Activated CD8-positive, alpha-beta memory T cell treated with anti-CD3 and anti-CD28 coated beads, Interleukin-2, amount 50 U/mL, for 4 hours (primary cell): Measurements from ENCODE around the gene ING1.
A peak's percentile ranks its signal among the peaks of the same experiment; 100 is the strongest.
"Not testable (repeated sequence)": the region's sequence is repeated elsewhere in the genome, so short reads cannot be mapped to it uniquely, and the experiment has no call there.

Experiments used
- DNase-seq: peaks from one replicate; pipeline ENCODE4 v3.0.0-alpha.2; 2020

Gene ING1

DNA sequence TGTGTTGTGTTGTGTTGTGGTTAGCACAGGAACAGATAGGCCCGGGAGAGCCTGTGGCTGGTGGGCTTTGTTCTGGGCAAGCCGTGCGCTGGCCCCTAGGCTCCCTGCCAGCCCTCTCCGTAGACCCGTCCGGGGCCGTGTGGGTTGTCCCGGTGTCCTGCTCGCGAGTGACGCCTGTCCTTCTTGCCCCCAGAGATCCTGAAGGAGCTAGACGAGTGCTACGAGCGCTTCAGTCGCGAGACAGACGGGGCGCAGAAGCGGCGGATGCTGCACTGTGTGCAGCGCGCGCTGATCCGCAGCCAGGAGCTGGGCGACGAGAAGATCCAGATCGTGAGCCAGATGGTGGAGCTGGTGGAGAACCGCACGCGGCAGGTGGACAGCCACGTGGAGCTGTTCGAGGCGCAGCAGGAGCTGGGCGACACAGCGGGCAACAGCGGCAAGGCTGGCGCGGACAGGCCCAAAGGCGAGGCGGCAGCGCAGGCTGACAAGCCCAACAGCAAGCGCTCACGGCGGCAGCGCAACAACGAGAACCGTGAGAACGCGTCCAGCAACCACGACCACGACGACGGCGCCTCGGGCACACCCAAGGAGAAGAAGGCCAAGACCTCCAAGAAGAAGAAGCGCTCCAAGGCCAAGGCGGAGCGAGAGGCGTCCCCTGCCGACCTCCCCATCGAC lies 5.7 kb downstream of the ING1 start:
- DNase-seq: no peak

DNA sequence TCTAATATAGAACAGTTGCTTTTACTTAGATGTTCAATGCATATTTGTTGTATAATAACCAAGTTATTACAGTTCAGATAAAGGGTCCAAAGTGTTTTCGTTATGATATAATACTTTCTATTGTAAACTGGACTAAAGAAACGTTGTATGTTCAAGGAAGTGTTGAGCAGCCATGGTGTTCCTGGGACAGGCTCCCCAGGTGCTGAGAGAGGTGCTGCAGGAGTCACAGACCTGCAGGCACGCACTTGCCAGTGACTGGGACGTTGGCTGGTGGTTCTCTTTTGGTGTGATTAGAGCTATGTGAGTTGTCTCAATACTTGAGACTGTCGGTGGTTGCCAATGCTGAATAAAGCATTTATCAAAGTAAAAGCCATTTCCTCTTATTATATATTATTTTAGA lies 9.5 kb downstream of the ING1 start:
- DNase-seq: no peak

DNA sequence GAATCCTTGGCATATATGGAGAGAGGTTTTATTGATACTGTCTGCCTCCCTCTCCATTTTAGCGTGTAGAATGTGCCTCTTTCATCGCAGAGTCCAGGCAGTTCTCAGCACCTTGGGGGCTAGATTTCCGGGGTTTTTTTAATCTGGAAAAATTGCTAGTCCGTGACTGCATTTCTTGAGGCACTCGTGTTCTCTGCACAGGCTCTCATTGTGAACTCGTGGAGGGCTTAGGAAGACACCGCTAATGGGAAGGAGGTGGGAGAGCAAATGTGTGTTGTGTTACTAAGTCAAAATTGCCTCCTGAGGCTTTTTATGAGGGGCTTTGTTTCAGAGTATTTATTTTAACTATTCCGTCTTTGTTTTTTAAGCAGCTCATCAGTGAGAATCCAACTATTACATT lies 10.1 kb downstream of the ING1 start:
- DNase-seq: no peak

DNA sequence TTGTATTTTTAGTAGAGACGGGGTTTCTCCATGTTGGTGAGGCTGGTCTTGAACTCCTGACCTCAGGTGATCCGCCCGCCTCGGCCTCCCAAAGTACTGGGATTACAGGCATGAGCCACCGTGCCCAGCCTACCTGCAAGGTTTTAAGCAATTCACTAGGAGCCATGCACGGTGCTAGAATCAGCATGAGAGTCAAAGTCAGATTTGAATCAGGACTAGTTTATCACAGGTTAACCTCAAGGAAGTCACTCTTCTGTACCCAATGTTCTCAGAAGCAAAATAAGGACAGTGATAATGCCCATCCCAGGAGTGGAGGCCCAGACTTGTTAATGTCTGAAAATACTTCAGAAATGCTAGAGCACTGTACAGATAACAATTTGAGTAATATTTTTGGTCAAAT lies 12.7 kb downstream of the ING1 start:
- DNase-seq: not testable (repeated sequence)

DNA sequence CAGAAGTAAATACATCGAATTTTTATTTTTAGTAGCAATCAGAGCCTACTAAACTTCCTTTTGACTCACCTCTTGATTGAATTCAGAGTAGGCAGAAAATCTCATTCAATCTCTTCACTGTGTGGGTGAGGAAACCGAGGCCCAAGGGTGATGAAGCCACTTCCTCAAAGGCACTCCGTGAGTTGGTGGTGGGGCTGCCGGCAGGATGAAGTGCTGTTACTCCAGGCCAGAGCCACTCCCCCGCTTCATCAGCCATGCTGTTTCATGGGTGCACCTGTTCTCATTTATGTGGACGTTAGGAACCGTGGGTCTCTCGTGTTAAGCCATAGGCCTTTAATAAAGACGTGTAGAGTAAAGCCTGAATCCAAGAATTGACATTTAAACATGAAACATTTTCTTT lies 13.2 kb downstream of the ING1 start:
- DNase-seq: peak; percentile 50

DNA sequence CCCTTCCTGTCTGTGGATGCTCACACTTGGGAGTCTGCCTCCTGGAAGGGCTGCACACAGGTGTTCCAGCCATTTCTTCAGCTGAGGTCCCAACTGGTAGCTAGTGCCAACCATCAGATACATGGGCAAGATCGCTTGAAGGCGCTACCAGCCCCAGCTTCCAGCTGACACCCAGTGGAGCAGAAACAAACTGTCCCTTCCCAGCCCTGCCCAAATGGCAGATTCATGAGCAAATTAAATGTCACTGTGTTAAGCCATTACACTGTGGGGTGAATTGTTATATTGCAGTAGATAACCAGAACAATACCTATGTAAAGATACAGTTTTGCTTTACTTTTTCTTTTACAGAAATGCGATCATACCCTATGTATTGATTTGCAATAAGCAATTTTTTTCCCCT lies 17.6 kb downstream of the ING1 start:
- no peak for DNase-seq

DNA sequence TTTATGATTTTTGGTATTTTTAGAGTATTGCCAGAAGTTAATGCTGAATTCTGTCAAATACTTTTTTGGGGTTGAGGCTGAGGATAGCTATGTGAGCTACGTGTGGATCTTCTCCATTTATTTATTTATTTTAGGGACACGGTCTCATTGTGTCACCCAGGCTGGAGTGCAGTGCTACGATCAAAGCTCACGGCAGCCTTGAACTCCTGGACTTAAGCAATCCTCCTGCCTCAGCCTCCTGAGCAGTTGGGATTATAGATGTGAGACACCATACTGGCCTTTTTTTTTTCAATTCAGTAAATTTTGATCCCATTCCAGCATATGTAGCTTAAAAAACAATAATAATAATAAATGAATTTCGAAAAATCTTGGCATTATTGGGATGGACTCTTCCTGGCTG lies 21.1 kb downstream of the ING1 start:
- no peak for DNase-seq

DNA sequence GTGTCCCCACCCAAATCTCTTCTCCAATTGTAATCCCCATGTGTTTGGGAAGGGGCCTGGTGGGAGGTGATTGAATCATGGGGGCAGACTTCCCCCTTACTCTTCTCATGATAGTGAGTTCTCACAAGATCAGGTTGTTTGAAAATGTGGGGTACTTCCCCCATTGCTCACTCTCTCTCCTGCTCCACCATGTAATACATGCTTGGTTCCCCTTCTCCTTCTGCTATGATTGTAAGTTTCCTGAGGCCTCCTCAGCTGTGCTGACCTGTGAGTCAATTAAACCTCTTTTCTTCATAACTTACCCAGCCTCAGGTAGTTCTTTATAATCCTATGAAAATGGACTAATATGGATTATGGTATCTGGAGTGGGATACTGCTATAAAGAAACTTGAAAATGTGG lies 24.1 kb downstream of the ING1 start:
- DNase-seq: no peak

DNA sequence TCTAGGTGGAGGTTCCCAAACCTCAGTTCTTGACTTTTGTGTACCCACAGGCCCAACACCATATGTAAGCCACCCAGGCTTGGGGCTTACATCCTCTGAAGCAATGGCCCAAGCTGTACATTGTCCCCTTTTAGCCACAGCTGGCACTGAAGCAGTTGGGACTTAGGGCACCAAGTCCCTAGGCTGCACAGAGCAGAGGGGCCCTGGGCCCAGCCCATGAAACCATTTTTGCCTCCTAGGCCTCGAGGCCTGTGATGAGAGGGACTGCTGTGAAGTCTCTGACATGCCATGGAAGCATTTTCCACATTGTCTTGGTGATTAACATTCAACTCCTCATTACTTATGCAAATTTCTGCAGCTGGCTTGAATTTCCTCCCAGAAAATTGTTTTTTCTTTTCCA lies 30.2 kb downstream of the ING1 start:
- no peak for DNase-seq

DNA sequence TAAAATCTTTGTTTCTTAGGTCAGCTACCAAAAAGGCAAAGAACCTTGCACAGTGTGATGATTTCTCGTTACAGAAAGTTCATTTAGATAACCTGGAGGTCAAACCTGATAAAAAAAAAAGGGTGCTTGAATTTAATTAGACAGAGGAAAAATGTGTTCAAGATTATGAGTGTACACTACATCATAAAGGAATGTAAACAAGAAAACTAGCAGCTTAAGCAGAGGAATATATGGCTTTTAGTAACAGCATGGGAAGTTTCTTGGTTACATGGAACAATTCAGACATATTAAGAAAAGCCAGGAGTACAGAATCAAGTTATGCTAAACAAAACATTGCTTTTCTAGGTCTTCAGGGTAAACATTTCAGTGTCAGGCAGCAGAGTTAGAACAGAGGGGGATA lies 32.9 kb downstream of the ING1 start:
- DNase-seq: no peak

DNA sequence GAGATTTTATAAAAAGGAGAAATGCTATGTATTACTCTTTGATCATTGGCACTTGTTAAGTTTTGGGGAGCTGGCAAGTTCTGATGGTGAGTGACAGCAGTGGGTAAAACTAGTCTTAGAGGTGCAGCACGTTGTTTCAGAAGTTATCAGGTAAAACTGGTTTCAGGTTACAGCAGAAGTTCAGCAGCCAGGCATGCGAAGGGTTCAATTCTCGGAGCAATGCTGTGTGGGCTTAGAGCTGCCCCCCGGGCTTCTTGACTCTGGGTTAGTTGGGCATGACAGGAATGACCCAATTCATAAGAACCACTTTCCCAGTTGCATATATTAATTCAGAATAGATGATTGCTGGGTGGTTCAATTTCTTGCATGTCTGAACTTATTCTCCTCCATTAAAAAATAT lies 34.8 kb downstream of the ING1 start:
- no peak for DNase-seq

DNA sequence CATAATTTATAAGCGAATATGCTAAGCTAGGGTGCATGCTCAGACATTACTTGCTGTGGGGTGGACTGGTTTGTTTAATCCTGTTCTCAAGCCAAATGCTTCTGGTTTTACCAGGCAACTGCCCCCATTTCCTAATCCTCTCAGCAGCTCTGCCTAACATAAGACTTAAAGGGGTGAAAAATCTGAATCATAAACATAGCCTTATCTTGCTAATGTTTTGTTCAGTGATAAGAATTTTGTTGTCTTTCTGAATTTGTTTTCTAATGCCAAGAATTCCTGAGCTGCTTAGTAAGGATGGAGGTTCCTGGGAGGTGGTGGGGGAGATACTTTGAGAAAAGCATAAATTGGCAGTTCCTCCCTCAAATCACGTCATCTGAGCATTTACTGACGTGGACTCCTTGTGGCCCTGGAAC lies 42.7 kb downstream of the ING1 start:
- DNase-seq: no peak

DNA sequence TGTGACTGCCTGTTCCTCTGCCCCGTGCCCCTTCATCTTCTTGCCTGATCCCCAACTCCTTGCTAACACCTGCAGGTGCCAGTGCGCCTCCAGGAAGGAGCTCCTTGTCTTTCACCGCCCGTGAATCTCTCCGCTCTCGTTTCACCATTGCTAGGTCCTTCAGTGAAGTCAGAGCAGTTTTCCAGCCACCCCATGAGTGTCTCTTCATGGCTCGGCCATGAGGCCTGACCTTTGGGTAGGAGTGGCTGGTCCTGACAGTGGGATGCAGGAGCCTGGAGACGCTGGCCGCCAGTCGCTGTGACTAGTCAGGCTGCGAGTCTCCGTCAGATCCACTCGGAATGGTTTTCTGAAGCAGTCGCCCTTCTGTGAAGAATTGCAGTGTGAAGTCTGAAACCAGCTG lies 43.8 kb downstream of the ING1 start:
- DNase-seq: no peak

DNA sequence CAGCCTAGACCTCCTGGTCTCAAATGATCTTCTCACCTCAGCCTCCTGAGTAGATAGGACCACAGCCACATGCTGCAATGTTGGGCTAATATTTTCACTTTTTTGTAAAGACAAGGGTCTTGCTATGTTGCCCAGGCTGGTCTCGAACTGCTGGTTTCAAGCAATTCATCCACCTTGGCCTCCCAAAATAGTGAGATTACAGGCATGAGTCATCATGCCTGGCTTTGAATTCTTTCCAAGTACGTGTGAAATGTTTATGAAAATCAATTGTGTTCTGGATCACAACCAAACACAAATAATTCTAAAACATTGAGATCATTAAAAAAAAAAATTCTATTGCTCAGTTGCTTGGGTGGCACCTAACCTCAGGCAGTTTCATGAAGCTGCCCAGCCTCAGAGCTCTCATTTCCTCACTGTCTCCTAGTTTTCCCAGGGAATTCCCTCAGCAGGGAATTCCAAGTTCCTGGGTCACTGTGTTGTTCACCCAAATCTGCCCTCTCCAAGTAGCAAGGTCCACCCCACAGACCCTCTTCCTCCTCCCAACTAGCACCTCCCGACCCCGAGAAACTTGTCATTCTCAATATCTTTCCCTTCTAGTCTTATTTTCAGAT lies 44.8 kb downstream of the ING1 start:
- DNase-seq: no peak

DNA sequence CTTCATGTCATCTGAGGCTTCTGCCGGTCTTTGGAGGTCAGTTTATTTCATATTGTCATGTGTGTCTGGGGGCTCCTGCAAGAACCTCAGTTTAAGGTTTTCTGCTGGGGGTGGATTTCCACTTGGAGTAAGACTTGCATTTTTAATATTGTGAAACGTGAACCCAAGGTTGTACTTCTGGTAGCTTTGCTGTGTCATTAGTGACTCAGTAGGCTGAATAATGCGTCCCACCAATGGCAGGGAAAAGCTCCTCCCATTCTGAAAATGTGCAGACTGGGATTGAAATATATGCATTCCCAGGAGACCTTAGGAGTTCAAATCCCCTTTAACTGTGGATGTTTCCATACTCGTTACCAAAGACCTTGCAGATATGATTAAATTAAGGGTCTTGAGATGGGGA lies 46.2 kb downstream of the ING1 start:
- DNase-seq: no peak

DNA sequence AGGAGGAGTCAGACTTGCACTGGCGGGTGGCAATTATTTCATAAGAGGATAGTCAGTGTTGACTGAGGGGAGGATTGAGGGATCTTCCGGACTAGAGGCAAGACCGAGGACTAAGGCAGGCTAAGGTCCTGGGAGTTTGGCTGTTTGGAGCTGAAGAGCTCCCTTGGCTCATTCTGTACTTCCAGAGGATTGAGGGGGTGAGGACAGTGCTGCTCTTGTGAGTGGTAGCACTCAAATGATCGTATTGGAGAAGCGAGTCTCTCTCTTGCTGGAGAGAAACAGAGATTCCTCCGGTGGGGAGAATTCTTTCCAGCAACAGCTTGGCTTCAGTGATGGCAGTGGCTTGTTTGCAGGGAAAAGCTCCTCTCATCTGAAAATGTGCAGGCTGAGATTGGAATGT lies 47.1 kb downstream of the ING1 start:
- no peak for DNase-seq

DNA sequence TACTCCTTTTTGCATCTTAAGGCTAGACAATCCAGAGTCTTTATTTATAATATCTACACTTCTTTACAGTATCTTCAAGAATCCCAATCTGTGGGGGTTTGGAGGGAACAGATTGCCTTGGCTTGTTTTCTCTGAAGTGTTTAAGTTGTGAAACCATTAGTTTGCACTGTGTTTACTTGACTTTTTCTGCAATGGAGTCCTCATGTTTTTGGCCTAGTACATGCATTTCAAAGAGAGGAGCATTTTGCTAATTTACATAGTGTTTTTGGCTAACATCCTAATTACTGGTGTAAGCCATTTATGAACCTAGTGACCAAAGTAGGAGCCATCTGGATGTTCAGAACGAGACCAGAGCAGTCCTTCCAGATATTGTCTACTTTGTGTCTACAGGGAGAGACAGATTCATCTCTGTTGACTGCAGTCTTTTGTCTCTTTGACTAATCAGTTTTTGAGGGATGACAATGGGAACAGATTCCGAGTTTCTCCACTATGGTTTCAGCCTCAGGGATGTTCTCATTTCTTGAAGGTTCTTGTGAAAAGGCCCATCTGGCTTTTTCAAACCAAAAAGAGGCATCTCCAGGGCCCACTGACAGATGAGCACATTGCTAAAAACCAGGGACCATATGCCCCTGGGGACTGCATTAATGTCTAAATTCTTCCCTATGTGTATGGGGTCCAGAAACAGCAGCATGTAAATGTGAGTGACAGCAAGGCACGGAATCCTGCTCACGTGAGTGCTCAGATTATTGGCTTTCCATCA lies 53.4 kb downstream of the ING1 start:
- DNase-seq: no peak

DNA sequence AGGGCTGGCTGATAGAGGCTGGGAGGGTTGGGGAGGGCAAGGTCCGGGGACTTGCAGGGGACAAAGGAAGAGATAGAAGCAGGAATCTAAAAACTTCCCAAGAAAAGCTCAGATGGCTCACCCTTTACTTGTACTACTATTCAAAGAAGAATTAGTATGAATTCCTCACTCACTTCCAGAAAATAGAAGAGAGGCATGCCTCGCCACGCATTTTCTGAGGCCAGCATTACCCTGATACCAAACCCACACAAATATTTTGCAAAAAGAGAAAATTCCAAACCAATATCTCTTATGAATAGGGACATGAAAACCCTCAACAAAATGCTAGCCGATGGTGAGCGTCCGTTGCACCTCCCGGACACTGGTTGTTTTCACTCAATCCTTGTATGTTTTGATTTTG lies 54.0 kb downstream of the ING1 start:
- no peak for DNase-seq

DNA sequence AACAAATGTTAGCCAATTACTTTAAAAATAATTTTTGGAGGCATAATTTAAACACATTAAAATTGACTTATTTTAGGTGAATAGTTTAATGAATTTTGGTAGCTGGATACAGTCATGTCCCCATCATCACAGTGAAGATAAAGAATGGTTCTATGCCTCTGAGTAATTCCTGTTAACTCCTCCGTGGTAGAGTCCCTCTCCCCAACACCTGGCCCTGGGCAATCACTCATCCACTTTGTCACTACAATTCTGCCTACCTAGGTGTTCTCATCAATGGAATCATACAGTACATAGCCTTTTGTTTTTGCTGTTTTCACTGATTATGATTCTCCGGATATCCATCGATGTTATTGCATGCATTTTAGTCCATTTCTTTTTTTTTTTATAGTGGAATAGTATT lies 55.6 kb downstream of the ING1 start:
- no peak for DNase-seq

DNA sequence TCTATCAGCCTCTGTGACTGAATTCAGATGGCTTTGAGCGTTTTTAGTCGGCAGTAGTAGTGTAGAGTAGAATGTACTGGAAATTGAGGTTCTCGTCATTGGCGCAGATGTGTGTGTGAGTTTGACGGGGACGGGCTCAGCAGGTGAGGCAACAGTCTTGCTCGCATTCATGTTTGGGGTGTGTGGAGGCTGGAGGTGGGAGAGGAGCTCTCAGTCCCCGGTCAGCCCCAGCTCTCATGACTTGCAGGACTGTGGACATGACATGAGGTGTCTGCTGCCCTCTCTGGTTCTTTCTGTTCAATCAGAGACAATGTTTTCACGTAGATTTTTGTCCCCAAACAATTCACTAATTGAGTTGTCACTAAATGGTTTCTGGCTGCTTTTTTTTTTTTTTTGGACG lies 57.2 kb downstream of the ING1 start:
- no peak for DNase-seq

DNA sequence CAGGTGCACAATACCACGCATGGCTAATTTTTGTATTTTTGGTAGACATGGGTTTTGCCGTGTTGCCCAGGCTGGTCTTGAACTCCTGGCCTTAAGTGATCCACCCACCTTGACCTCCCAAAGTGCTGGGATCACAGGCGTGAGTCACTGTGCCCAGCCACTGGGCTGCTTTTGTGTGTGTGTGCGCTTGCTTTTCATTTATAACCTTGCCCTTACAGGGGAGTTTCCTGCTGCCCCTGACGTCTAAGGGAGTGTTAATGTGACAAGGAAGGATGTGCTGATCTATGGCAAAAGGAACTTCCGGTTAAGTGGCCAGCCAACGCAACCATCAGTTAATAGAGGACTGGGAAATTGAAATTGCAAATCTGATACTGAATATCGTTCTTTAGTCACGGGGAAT lies 57.7 kb downstream of the ING1 start:
- DNase-seq: no peak

DNA sequence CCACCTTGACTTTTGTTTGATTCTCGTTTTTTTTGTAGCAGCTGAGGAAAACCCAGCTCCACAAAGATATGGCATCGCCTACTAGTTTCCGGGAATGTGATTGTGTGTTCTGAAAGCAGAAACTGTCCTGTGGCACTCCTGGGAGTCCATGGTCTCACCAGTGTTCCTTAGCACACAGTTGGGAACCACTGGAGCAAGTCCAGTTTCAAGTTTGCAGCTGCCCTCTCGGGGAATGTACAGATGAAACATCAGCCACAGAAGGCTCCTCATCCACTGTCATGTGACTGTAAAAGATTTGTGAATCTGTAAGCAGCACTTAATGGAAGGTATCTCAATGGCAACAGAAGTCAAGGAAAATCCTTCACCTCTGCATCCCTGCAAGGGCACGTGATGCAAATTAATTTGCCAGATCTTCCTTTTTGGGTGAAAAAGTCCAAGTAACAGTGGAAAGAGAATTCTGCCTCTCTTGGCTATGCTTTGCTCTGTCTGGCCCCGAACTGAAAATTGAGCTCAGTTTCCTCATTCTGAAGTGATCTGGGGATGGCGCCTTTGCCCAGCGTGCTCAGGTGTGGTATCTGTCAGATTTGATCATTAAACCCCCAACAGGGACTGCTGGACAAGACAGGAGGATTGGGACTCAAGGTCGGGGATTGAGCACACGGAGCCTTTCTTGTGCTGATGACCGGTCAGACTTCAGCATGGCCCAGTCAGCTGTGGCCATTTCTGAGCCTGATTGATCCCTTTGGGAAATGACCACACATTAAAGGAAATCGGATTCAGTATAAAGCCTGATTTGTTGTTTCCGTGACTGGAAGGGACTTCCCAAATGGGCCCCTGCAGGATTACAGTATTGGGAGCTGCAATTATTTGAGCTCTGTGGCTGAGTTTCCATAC lies 58.8 kb downstream of the ING1 start:
- no peak for DNase-seq
